SK-N-MC (cell line): ENCODE results near the gene IQGAP1.

Experiments used
- EZH2 ChIP-seq: fragments of 200-600 bp; sonication (generic); IDR thresholded peaks from one replicate; pipeline ENCODE4 v1.6.1; 2017; ENCODE audit warnings: antibody characterized with exemption
- FOXP2 ChIP-seq: optimal IDR thresholded peaks from 2 replicates; pipeline ENCODE3; 2011; ENCODE audit warnings: mild to moderate bottlenecking, moderate library complexity; ENCODE audit not compliant: insufficient read depth; ENCODE audit errors: extremely low read length, control extremely low read depth
- POLR2AphosphoS5 ChIP-seq: IDR thresholded peaks from 2 replicates; pipeline ENCODE4 v1.6.1; 2012; ENCODE audit warnings: mild to moderate bottlenecking, low read depth, low read length, borderline replicate concordance

DNA sequence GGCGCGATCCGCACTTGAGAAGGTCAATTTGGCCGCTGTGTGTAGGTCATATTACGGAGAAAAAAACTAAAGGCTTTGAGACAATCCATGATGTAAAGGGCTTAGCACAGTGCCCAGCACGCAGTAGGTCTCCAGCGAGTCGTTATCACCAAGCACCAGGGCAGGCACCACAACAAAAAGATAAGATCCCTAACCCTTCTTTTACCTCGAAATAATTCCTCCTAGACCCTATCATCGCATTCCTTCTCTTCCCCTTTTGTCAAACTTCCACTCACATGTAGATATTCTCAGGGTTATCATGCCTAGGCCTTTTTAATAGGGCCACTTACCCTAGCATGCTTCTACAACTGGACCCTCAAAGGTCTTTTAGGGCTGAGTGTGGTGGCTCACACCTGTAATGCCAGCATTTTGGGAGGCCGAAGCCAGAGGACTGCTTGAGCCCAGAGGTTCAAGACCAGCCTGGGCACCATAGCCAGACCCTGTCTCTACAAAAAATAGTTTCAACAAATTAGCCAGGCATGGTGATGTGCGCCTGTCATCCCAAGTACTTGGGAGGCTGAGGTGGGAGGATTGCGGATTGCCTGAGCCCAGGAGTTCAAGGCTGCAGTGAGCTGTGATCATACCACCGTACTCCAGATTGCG is 22.5 kb upstream of the IQGAP1 start:
- TF ChIP-seq EZH2, result no peak
- no peak for TF ChIP-seq POLR2AphosphoS5
- no peak for TF ChIP-seq FOXP2
